ENCODE measurements around the gene TK2. TPM values are rescaled to one million over a fixed set of nuclear protein-coding genes. Genes with fewer than 3 reads are reported as not detected.

TK2 gene
- total and polyA plus RNA-seq, 9 of the 15 experiments (the other 6 are each of a cell fraction or from before 2014, with no cell fraction given), result 1.1 to 10.2 (median 5.3) TPM

DNA sequence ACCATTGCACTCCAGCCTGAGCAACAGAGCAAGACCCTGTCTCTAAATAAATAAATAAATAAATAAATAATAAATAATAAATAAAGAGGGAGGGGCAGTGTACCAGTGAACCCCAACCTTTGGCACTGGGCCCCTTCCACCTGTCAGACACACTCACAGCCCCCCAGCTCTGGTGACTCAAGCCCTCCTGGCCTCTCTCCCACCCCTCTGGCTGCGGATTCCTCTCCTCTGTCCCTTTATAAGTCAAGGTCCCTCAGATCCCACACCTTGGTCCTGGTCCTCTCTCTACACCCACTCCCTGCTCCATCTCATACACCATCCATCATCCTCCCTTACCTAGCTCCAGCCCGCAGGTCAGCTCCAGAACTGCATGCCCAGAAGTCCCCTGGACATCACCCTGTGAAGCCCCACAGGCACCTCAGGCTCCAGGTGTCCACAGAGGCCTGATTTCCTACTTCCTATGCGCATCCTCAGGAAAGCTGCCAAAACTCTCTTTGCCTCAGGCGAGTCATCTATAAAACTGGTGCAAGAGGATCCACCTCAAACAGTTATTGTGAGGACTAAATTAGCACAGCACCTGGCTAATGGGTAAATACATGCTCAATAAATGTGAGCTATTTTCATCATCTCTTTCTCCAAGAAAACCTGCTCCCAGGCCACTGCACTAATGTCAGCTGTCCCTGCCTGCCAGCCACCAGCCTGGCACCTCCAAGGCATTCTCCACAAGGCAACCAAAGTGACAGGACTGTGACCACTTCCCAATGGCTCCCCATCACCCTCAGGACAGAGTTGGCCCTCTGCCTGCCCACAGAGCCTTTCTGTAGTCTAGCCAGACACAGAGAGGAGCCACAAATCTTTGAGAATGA lies 76.0 kb downstream of the TK2 start:
- in situ Hi-C loops (cut with MboI), result no loop called here
- CTCF ChIA-PET (ENCODE audit: low intra/inter-chr PET ratio), result no interaction called here
- POLR2A ChIA-PET, result interaction anchor here (0.6 to 1.2 kb wide), 2 partner anchors 34 to 74 kb away, joined by 3 to 5 read pairs; no protein-coding TSS in a partner anchor
- Histone ChIP-seq H3K27ac (ENCODE audit: extremely low read depth, low read depth, low read length) (no peak overlapping the region), H3K9ac (ENCODE audit: insufficient read depth in 1 of 2, low read depth in 2 of 2, low read length in 2 of 2) (no peak overlapping the region), H3K9me3 (replicated peaks; ENCODE audit: control insufficient read depth, insufficient read depth, low read depth, low read length) (no peaks in the 10 kb centered on the region), H3K36me3 (ENCODE audit: control insufficient read depth, insufficient read depth, low read length) (no peaks in the 10 kb centered on the region), H3K79me2 (ENCODE audit: control insufficient read depth, insufficient read depth, low read length) (no peaks in the 10 kb centered on the region), H3K4me1 (replicated peaks in 1 of 2; ENCODE audit: control insufficient read depth in 2 of 2, insufficient read depth in 2 of 2, low read length in 2 of 2) (peaks cover 4 to 16% of the 10 kb centered on the region in 2 experiments; a peak in 4 of 5 replicates), H3K27me3 (ENCODE audit: control insufficient read depth in 2 of 2, insufficient read depth in 2 of 2, low read length in 2 of 2) (peaks cover 18 to 35% of the 10 kb centered on the region in 2 experiments; a peak in 4 of 5 replicates), H3K9me1 (ENCODE audit: control insufficient read depth, insufficient read depth, low read length) (peaks cover 2% of the 10 kb centered on the region), H4K20me1 (replicated peaks; ENCODE audit: control insufficient read depth, insufficient read depth, low read length) (0 out of 2 replicates have a peak, but pooled peaks cover 10% of the 10 kb centered on the region), H2AFZ (ENCODE audit: low read depth, low read length) (no peak overlapping the region), H3K4me2 (ENCODE audit: insufficient read depth, low read length) (no peak overlapping the region), H3K4me3 (no peak overlapping the region)
- ATAC-seq, result no peak
- whole genome bisulfite sequencing (ENCODE audit: insufficient coverage, low coverage, missing lambda C conversion rate), result 0% methylated on average over 4 of the region's 4 CpGs
- TF ChIP-seq NRF1 (conservative IDR thresholded peaks at IDR 0.05 in 1 of 2, IDR thresholded peaks at IDR 0.05 in 1 of 2) (peak in 1 of 2 experiments; percentile 16; a peak in 2 of 4 replicates), ZNF174 (CRISPR knock-in tag; IDR thresholded peaks at IDR 0.05) (no peak)
- FAIRE-seq, result no peak
- intact Hi-C loops (cut with micrococcal nuclease), result no loop called here
- DNase-seq (ENCODE audit: extremely low read depth in 1 of 4, low spot score in 3 of 4), result no peak
- no TSS peak for BruUV-seq (replicated peaks)

DNA sequence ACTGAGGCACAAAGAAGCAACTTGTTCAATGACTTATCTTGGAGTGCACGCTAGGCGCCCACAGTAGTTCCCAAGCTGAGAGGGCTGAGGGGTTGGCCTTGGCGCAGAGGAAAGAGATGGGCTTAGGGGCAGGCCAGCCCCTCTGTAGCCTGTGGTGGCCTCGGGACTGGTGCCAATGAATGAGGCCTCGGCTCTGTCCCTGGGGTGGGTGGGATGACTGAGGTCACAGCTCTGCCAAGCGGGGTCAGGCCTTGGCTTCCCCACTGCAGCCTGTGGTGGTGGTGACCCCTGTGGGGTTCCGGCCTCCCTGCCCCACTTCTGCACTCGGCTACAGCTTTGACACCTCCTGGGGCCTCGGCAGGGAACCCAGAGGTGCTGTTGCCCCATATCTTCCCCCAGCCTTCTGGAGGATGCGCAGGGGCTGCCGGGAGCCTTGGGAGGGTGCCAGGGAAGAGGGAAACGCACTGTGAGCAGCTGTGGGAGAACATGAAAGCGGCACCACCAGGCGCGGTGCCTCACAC lies 76.8 kb downstream of the TK2 start:
- intact Hi-C loops (cut with micrococcal nuclease), result no loop called here
- peaks cover 26 to 43% of the 10 kb centered on the region in 2 experiments; a peak in 4 of 5 replicates for H3K27me3 ChIP-seq (ENCODE audit: control insufficient read depth in 2 of 2, insufficient read depth in 2 of 2, low read length in 2 of 2)
- no peaks in the 10 kb centered on the region for H3K9me3 ChIP-seq (replicated peaks; ENCODE audit: control insufficient read depth, insufficient read depth, low read depth, low read length)
- H4K20me1 ChIP-seq (replicated peaks; ENCODE audit: control insufficient read depth, insufficient read depth, low read length), result peaks cover 12% of the 10 kb centered on the region; the same call in 1 of the 2 replicates
- FAIRE-seq (no peak), DNase-seq (ENCODE audit: extremely low read depth in 1 of 4, low spot score in 3 of 4) (peak in 1 of 4 experiments; percentile 24), ATAC-seq (0 out of 3 replicates have a peak, but pooled peaks have one; percentile 14)
- H3K79me2 ChIP-seq (ENCODE audit: control insufficient read depth, insufficient read depth, low read length), result no peaks in the 10 kb centered on the region
- WGBS (ENCODE audit: insufficient coverage, low coverage, missing lambda C conversion rate), result under 1% methylated on average over 14 of the region's 15 CpGs
- BruUV-seq (replicated peaks), result no TSS peak
- peaks cover 0 to 11% of the 10 kb centered on the region in 2 experiments; a peak in 2 of 5 replicates for H3K4me1 ChIP-seq (replicated peaks in 1 of 2; ENCODE audit: control insufficient read depth in 2 of 2, insufficient read depth in 2 of 2, low read length in 2 of 2)
- H3K4me2 ChIP-seq (ENCODE audit: insufficient read depth, low read length), result no peak overlapping the region
- ChIA-PET CTCF (ENCODE audit: low intra/inter-chr PET ratio) (no interaction called here), POLR2A (interaction anchor here (0.6 to 1.2 kb wide), 2 partner anchors 33 to 75 kb away, joined by 3 to 5 read pairs; no protein-coding TSS in a partner anchor)
- no peak overlapping the region for H3K4me3 ChIP-seq
- no peak overlapping the region for H3K9ac ChIP-seq (ENCODE audit: insufficient read depth in 1 of 2, low read depth in 2 of 2, low read length in 2 of 2)
- no peaks in the 10 kb centered on the region for H3K36me3 ChIP-seq (ENCODE audit: control insufficient read depth, insufficient read depth, low read length)
- in situ Hi-C loops (cut with MboI), result no loop called here
- H3K27ac ChIP-seq (ENCODE audit: extremely low read depth, low read depth, low read length), result no peak overlapping the region
- H3K9me1 ChIP-seq (ENCODE audit: control insufficient read depth, insufficient read depth, low read length), result no peaks in the 10 kb centered on the region
- H2AFZ ChIP-seq (ENCODE audit: low read depth, low read length), result no peak overlapping the region
- TF ChIP-seq CTCF (IDR thresholded peaks at IDR 0.05 in 2 of 3, conservative IDR thresholded peaks at IDR 0.05 in 1 of 3; ENCODE audit: insufficient read depth in 2 of 3, low read depth in 1 of 3, low read length in 3 of 3), result no peak
- no peak for TF ChIP-seq ZNF23 (CRISPR knock-in tag; IDR thresholded peaks at IDR 0.05)
- TF ChIP-seq NRF1 (conservative IDR thresholded peaks at IDR 0.05 in 1 of 2, IDR thresholded peaks at IDR 0.05 in 1 of 2), result peak; percentile 69 to 74
- TF ChIP-seq STAT5A (IDR thresholded peaks at IDR 0.05; ENCODE audit: borderline replicate concordance, low read length), result no peak
- TF ChIP-seq NFIC (IDR thresholded peaks at IDR 0.05), result peak; percentile 58
- TF ChIP-seq SMAD2 (IDR thresholded peaks at IDR 0.05; ENCODE audit: low read depth, low read length), result no peak
- no peak for TF ChIP-seq ZNF134 (CRISPR knock-in tag; conservative IDR thresholded peaks at IDR 0.05)
- TF ChIP-seq TAF9B (IDR thresholded peaks at IDR 0.05; ENCODE audit: partially characterized antibody), result no peak
- no peak for TF ChIP-seq SRSF9 (IDR thresholded peaks at IDR 0.05; ENCODE audit: borderline replicate concordance, low read depth, low read length)
- no peak for TF ChIP-seq E2F4 (CRISPR knock-in tag; IDR thresholded peaks at IDR 0.05; ENCODE audit: low read depth)
- no peak for TF ChIP-seq POLR2A (conservative IDR thresholded peaks at IDR 0.05)
